Measurements from ENCODE around the gene CEPT1.

Gene CEPT1

GRCh38 chr1:111212634-111213335 is 72.8 kb downstream of the CEPT1 start:
- H3K9ac ChIP-seq (ENCODE audit: low read length) = peak overlapping the region; percentile 87
- TF ChIP-seq CTCF (IDR thresholded peaks at IDR 0.05; ENCODE audit: low read length) (no peak), EZH2 (IDR thresholded peaks at IDR 0.05; ENCODE audit: borderline replicate concordance, low read length) (no peak)
- H3K79me2 ChIP-seq (ENCODE audit: insufficient read depth, low read length) = no peaks in the 10 kb centered on the region
- peaks cover 65% of the 10 kb centered on the region for H3K4me1 ChIP-seq (ENCODE audit: insufficient read depth, low read length, severe bottlenecking)
- peak overlapping the region; percentile 34 for H3K4me3 ChIP-seq (ENCODE audit: low read depth, low read length, poor library complexity, severe bottlenecking)
- H3K27me3 ChIP-seq (ENCODE audit: insufficient read depth, low read length) = no peaks in the 10 kb centered on the region
- H3K4me2 ChIP-seq (ENCODE audit: low read length) = peak overlapping the region; percentile 70
- H3K9me2 ChIP-seq (ENCODE audit: low read depth, low read length) = no peaks in the 10 kb centered on the region
- H3K9me3 ChIP-seq (ENCODE audit: low read length) = no peaks in the 10 kb centered on the region
- peaks cover 23% of the 10 kb centered on the region for H3F3A ChIP-seq (ENCODE audit: insufficient read depth, low read length)
- H3K36me3 ChIP-seq (ENCODE audit: insufficient read depth, low read length) = no peaks in the 10 kb centered on the region
- peak overlapping the region; percentile 100 for H3K27ac ChIP-seq (ENCODE audit: low read depth, low read length, poor library complexity, severe bottlenecking)
- H4K20me1 ChIP-seq (ENCODE audit: insufficient read depth, low read length) = no peaks in the 10 kb centered on the region
- H2AFZ ChIP-seq (ENCODE audit: low read length) = no peak overlapping the region

DNA sequence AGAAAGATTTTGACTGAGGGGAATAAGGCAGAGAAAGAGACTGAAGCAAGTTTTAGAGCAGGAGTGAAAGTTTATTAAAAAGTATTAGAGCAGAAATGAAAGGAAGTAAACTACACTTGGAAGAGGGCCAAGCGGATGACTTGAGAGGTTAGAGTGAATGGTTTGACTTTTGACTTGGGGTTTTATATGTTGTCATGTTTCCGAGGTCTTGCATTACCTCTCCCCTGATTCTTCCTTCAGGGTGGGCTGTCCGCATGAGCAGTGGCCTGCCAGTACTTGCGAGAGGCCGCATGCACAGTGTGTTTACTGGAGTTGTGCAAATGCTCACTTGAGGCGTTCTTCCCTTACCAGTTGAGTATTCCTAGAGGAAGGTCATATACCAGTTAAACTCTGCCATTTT is 73.4 kb downstream of the CEPT1 start:
- peak overlapping the region; percentile 34 for H3K4me3 ChIP-seq (ENCODE audit: low read depth, low read length, poor library complexity, severe bottlenecking)
- TF ChIP-seq CTCF (IDR thresholded peaks at IDR 0.05; ENCODE audit: low read length) (no peak), EZH2 (IDR thresholded peaks at IDR 0.05; ENCODE audit: borderline replicate concordance, low read length) (no peak)
- no peaks in the 10 kb centered on the region for H3K9me2 ChIP-seq (ENCODE audit: low read depth, low read length)
- no peaks in the 10 kb centered on the region for H3K9me3 ChIP-seq (ENCODE audit: low read length)
- H3K27me3 ChIP-seq (ENCODE audit: insufficient read depth, low read length) = no peaks in the 10 kb centered on the region
- no peak overlapping the region for H2AFZ ChIP-seq (ENCODE audit: low read length)
- H3K79me2 ChIP-seq (ENCODE audit: insufficient read depth, low read length) = no peaks in the 10 kb centered on the region
- H3K4me1 ChIP-seq (ENCODE audit: insufficient read depth, low read length, severe bottlenecking) = peaks cover 68% of the 10 kb centered on the region
- H3K4me2 ChIP-seq (ENCODE audit: low read length) = peak overlapping the region; percentile 70
- peak overlapping the region; percentile 100 for H3K27ac ChIP-seq (ENCODE audit: low read depth, low read length, poor library complexity, severe bottlenecking)
- H4K20me1 ChIP-seq (ENCODE audit: insufficient read depth, low read length) = no peaks in the 10 kb centered on the region
- no peaks in the 10 kb centered on the region for H3K36me3 ChIP-seq (ENCODE audit: insufficient read depth, low read length)
- peaks cover 23% of the 10 kb centered on the region for H3F3A ChIP-seq (ENCODE audit: insufficient read depth, low read length)
- peak overlapping the region; percentile 87 for H3K9ac ChIP-seq (ENCODE audit: low read length)

DNA sequence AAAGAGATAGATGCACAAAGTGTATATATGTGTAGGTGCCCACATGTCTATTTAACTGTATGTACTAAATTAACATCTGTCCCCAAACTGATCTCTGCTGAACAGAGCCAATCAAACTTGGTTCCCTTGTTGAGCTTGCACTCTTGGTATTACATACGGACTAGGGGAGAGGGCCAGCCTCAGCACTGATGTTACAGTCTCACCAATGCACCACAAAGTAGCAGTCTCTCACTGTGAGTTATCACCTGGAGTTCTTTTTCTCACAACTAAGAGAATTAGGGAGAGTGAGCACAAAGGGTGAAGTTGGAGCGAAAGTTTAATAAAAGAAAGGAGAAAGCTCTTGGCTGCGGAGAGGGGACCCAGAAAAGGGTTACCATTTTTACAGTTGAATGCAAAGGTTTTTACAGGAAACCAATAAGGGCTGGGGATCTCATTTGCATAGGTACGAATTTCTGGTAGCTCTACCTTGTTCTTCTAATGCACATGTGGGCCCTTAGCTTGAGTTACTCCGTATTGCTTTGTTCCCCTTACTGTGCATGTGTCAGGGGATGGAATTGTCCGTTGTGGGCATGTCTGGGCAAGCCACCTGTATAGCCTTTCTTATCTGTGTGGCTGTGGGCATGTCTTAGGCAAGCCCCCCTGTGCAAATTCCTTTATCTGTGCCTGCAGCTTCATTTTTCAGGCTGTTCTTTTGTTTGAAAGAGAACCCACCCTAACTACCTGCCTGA is 74.2 kb downstream of the CEPT1 start:
- TF ChIP-seq EZH2 (IDR thresholded peaks at IDR 0.05; ENCODE audit: borderline replicate concordance, low read length) = no peak
- no peak for TF ChIP-seq CTCF (IDR thresholded peaks at IDR 0.05; ENCODE audit: low read length)
- no peaks in the 10 kb centered on the region for H3K27me3 ChIP-seq (ENCODE audit: insufficient read depth, low read length)
- no peak overlapping the region for H2AFZ ChIP-seq (ENCODE audit: low read length)
- H3K36me3 ChIP-seq (ENCODE audit: insufficient read depth, low read length) = no peaks in the 10 kb centered on the region
- H3K79me2 ChIP-seq (ENCODE audit: insufficient read depth, low read length) = no peaks in the 10 kb centered on the region
- peak overlapping the region; percentile 87 for H3K9ac ChIP-seq (ENCODE audit: low read length)
- H3F3A ChIP-seq (ENCODE audit: insufficient read depth, low read length) = peaks cover 26% of the 10 kb centered on the region
- no peaks in the 10 kb centered on the region for H4K20me1 ChIP-seq (ENCODE audit: insufficient read depth, low read length)
- no peaks in the 10 kb centered on the region for H3K9me2 ChIP-seq (ENCODE audit: low read depth, low read length)
- peak overlapping the region; percentile 46 for H3K4me3 ChIP-seq (ENCODE audit: low read depth, low read length, poor library complexity, severe bottlenecking)
- no peaks in the 10 kb centered on the region for H3K9me3 ChIP-seq (ENCODE audit: low read length)
- peaks cover 74% of the 10 kb centered on the region for H3K4me1 ChIP-seq (ENCODE audit: insufficient read depth, low read length, severe bottlenecking)
- H3K4me2 ChIP-seq (ENCODE audit: low read length) = peak overlapping the region; percentile 70
- H3K27ac ChIP-seq (ENCODE audit: low read depth, low read length, poor library complexity, severe bottlenecking) = peak overlapping the region; percentile 100
